Tibial artery (tissue), 4 donors: ENCODE data around the gene DLK2.
"Not testable (repeated sequence)": the region's sequence is repeated elsewhere in the genome, so short reads cannot be mapped to it uniquely, and the experiment has no call there.

ENCODE experiments used
- DNase-seq, 2 donors: peaks; one replicate each; pipeline ENCODE4 v3.0.0-alpha.2; 2019
- H3K27ac ChIP-seq, 2 donors: fragments of 200-600 bp; sonication (generic) in 1 of 2; 1 replicate in 1 of 2; 2 replicates in 1 of 2; pipeline ENCODE4 v1.5.1; 2018 to 2019; ENCODE audit warnings: mild to moderate bottlenecking in 1 of 2
- H3K27me3 ChIP-seq, 2 donors: fragments of 200-600 bp; sonication (generic) in 1 of 2; one replicate each; pipeline versions ENCODE4 v1.5.1 to v1.6.0; 2016 to 2019
- H3K36me3 ChIP-seq, 3 donors: fragments of 200-600 bp; sonication (generic) in 2 of 3; one replicate each; pipeline ENCODE4 v1.5.1; 2016 to 2019; ENCODE audit warnings: mild to moderate bottlenecking in 2 of 3
- H3K4me1 ChIP-seq, 4 donors: fragments of 200-600 bp; sonication (generic) in 2 of 4; 1 replicate in 3 of 4; 2 replicates in 1 of 4; pipeline ENCODE4 v1.5.1; 2016 to 2019
- H3K4me3 ChIP-seq, 2 donors: fragments of 200-600 bp; sonication (generic) in 1 of 2; 1 replicate in 1 of 2; 2 replicates in 1 of 2; pipeline ENCODE4 v1.5.1; 2018 to 2019; ENCODE audit warnings: mild to moderate bottlenecking in 2 of 2
- H3K9me3 ChIP-seq, 3 donors: fragments of 200-600 bp; sonication (generic) in 1 of 3; one replicate each; pipeline ENCODE4 v1.5.1; 2016 to 2019
- CTCF ChIP-seq, 2 experiments: fragments of 200-600 bp in 1 of 2; fragments of 450-650 bp in 1 of 2; IDR thresholded peaks; one replicate each; pipeline ENCODE4 v1.5.1; 2017 to 2019; ENCODE audit warnings: antibody characterized with exemption in 2 of 2, mild to moderate bottlenecking in 1 of 2, moderate library complexity in 1 of 2
- intact Hi-C: fragments of 100-400 bp; cut with DNase I; formaldehyde crosslinking; loops from one replicate; pipeline ENCODE4 v1.15.0; 2023; ENCODE audit warnings: low total_unique reads

DLK2 gene

GRCh38 chr6:43432009-43432945 lies 23.1 kb downstream of the DLK2 start:
- Histone ChIP-seq H3K27ac (no peak overlapping the region), H3K4me1 (peaks cover 0 to 41% (median 34%) of the 10 kb centered on the region in 4 donors), H3K27me3 (no peaks in the 10 kb centered on the region), H3K36me3 (peaks cover 0 to 30% (median 18%) of the 10 kb centered on the region in 3 donors), H3K4me3 (no peak overlapping the region), H3K9me3 (no peaks in the 10 kb centered on the region)
- intact Hi-C loops = no loop called here
- TF ChIP-seq CTCF (IDR thresholded peaks at IDR 0.05) = no peak
- DNase-seq = no peak

- Histone ChIP-seq H3K27ac (peak overlapping the region; percentile 65 to 88), H3K27me3 (no peaks in the 10 kb centered on the region), H3K36me3 (peaks cover 0 to 27% (median 18%) of the 10 kb centered on the region in 3 donors), H3K4me1 (peaks cover 0 to 29% (median 16%) of the 10 kb centered on the region in 4 donors), H3K9me3 (no peaks in the 10 kb centered on the region), H3K4me3 (peak overlapping the region; percentile 73 to 74)
- DNase-seq = no peak
- intact Hi-C loops = loop anchor here (5.0 kb wide), 1 partner anchor 57 kb away; no protein-coding TSS in a partner anchor
- TF ChIP-seq CTCF (IDR thresholded peaks at IDR 0.05) = no peak
Observed at GRCh38 chr6:43428874-43429273, 26.5 kb downstream of the DLK2 start.

- Histone ChIP-seq H3K4me1 (peaks cover 0 to 29% (median 16%) of the 10 kb centered on the region in 4 donors), H3K27ac (peak overlapping the region; percentile 65 to 88), H3K36me3 (peaks cover 0 to 19% (median 17%) of the 10 kb centered on the region in 3 donors), H3K27me3 (no peaks in the 10 kb centered on the region), H3K9me3 (no peaks in the 10 kb centered on the region), H3K4me3 (peak overlapping the region; percentile 73 to 74)
- DNase-seq = no peak
- intact Hi-C loops = loop anchor here (5.0 kb wide), 1 partner anchor 56 kb away; no protein-coding TSS in a partner anchor
- no peak for TF ChIP-seq CTCF (IDR thresholded peaks at IDR 0.05)
Observed at GRCh38 chr6:43428112-43428570, 27.2 kb downstream of the DLK2 start.

GRCh38 chr6:43427406-43428111 lies 27.8 kb downstream of the DLK2 start, which contains the start of gene ABCC10:
Gene ABCC10 (plus strand): TSS chr6:43427541. CDS start chr6:43427979, 438 bp downstream.
- TF ChIP-seq CTCF (IDR thresholded peaks at IDR 0.05) = peak; percentile 32 to 37
- H3K36me3 ChIP-seq = peaks cover 0 to 14% (median 12%) of the 10 kb centered on the region in 3 donors
- peak within 1 kb of the TSS; percentile 73 to 74 for H3K4me3 ChIP-seq
- H3K9me3 ChIP-seq = no peaks in the 10 kb centered on the region
- peaks cover 0 to 29% (median 15%) of the 10 kb centered on the region in 4 donors for H3K4me1 ChIP-seq
- no peaks in the 10 kb centered on the region for H3K27me3 ChIP-seq
- DNase-seq = peak; percentile 93 to 96
- H3K27ac ChIP-seq = peak within 1 kb of the TSS; percentile 65 to 88
- intact Hi-C loops = loop anchor here (5.0 kb wide), 1 partner anchor 55 kb away; no protein-coding TSS in a partner anchor

- intact Hi-C loops = loop anchor here (5.0 kb wide), 1 partner anchor 55 kb away; no protein-coding TSS in a partner anchor
- no peak for TF ChIP-seq CTCF (IDR thresholded peaks at IDR 0.05)
- peak overlapping the region; percentile 65 to 88 for H3K27ac ChIP-seq
- H3K27me3 ChIP-seq = no peaks in the 10 kb centered on the region
- H3K9me3 ChIP-seq = no peaks in the 10 kb centered on the region
- H3K36me3 ChIP-seq = peaks cover 0 to 8% (median 6%) of the 10 kb centered on the region in 3 donors
- peak overlapping the region; percentile 73 to 74 for H3K4me3 ChIP-seq
- peaks cover 0 to 29% (median 15%) of the 10 kb centered on the region in 4 donors for H3K4me1 ChIP-seq
- no peak for DNase-seq
Observed at GRCh38 chr6:43426928-43427405, 28.4 kb downstream of the DLK2 start.

- not testable (repeated sequence) for H3K4me3 ChIP-seq, H3K27me3 ChIP-seq, H3K36me3 ChIP-seq, H3K27ac ChIP-seq, H3K9me3 ChIP-seq, DNase-seq
- H3K4me1 ChIP-seq = peaks cover 0 to 27% (median 15%) of the 10 kb centered on the region in 4 donors
- intact Hi-C loops = loop anchor here (5.0 kb wide), 1 partner anchor 53 kb away; no protein-coding TSS in a partner anchor
Observed at GRCh38 chr6:43425083-43425482, 30.3 kb downstream of the DLK2 start.
